B cell (primary cell): ENCODE measurements around the gene GNE.

Source experiments
- EZH2 ChIP-seq: IDR thresholded peaks from 2 replicates; pipeline ENCODE4 v1.6.1; 2012; ENCODE audit warnings: borderline replicate concordance, low read depth, mild to moderate bottlenecking, moderate library complexity, low read length; ENCODE audit not compliant: insufficient read depth, poor library complexity, severe bottlenecking
- TF ChIP-seq, protein P1 (sequence below): fragments of 200-600 bp; IDR thresholded peaks from one replicate; pipeline ENCODE4 v1.8.0; 2022; ENCODE audit warnings: antibody characterized with exemption, mild to moderate bottlenecking

DNA sequence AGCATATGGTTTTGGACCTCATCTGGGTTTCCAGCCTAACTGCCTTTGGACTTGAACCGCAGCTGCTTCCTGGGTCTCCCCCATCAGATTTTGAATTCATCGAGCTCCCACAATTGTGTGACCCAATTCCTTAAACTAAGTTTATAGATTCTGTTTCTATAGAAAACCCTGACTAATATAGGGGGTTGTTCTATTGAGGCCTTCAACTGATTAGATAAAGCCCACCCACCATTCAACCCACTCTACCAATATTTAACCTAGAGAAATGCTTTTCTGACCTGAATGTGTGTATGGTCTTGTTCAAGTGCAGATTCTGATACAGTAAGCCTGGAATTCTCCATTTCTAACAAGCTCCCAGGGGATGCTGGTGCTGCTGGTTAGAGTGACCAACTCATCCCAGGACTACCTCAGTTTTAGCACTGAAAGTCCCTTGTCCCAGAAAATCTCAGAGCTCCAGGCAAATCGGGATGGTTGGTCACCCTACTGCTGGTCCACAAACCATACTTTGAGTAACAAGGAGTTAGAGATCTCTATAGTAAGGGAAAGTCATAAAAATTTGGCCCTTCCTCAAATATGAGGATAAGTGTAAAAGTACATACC, 31.7 kb upstream of the GNE start:
- TF ChIP-seq, protein P1, sequence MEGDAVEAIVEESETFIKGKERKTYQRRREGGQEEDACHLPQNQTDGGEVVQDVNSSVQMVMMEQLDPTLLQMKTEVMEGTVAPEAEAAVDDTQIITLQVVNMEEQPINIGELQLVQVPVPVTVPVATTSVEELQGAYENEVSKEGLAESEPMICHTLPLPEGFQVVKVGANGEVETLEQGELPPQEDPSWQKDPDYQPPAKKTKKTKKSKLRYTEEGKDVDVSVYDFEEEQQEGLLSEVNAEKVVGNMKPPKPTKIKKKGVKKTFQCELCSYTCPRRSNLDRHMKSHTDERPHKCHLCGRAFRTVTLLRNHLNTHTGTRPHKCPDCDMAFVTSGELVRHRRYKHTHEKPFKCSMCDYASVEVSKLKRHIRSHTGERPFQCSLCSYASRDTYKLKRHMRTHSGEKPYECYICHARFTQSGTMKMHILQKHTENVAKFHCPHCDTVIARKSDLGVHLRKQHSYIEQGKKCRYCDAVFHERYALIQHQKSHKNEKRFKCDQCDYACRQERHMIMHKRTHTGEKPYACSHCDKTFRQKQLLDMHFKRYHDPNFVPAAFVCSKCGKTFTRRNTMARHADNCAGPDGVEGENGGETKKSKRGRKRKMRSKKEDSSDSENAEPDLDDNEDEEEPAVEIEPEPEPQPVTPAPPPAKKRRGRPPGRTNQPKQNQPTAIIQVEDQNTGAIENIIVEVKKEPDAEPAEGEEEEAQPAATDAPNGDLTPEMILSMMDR: no peak
- TF ChIP-seq EZH2: no peak
